K562 treated with DMSO at 1 percent for 4 hours (cell line): Measurements from ENCODE around the gene HFE. TPM values are rescaled to one million over a fixed set of nuclear protein-coding genes. Genes with fewer than 3 reads are reported as not detected.

ENCODE experiments used
- total RNA-seq: library from RNA; unstranded; fragments of 300-600 nt; gene quantifications from 2 replicates; pipeline ENCODE4 v1.2.3, GENCODE V29; 2022; ENCODE audit not compliant: insufficient read depth

HFE gene, protein sequence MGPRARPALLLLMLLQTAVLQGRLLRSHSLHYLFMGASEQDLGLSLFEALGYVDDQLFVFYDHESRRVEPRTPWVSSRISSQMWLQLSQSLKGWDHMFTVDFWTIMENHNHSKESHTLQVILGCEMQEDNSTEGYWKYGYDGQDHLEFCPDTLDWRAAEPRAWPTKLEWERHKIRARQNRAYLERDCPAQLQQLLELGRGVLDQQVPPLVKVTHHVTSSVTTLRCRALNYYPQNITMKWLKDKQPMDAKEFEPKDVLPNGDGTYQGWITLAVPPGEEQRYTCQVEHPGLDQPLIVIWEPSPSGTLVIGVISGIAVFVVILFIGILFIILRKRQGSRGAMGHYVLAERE
- 1.3 and 4.5 TPM in 2 replicates for total RNA-seq

GRCh38 chr6:26087284-26088115, at the start of gene HFE:
Gene HFE (plus strand): TSS chr6:26087429. CDS start chr6:26087441, 12 bp downstream.

Other genes starting within 250 kb of the HFE start
- gene SLC17A3, start 213.2 kb upstream of the HFE start, total RNA-seq = not detected in 2 replicates
- gene SLC17A2, start 156.7 kb upstream of the HFE start, total RNA-seq = not detected in 2 replicates
- 4.9 and 5.7 TPM in 2 replicates for gene TRIM38, start 124.6 kb upstream of the HFE start, total RNA-seq